ENCODE results near the gene ZBTB25. TPM values are rescaled to one million over a fixed set of nuclear protein-coding genes. Genes with fewer than 3 reads are reported as not detected.

The ZBTB25 gene
- total RNA-seq, 4 donors from 2014 or later: 6.9 to 13.7 (median 10.4) TPM

- no peak for ATAC-seq
Measured at GRCh38 chr14:64401949-64402348, 101.7 kb downstream of the ZBTB25 start.

GRCh38 chr14:64400829-64401459 lies 102.7 kb downstream of the ZBTB25 start:
- no peaks in the 10 kb centered on the region for H3K9me3 ChIP-seq
- no peaks in the 10 kb centered on the region for H3K27me3 ChIP-seq
- DNase-seq: no peak
- peaks cover 0 to 7% of the 10 kb centered on the region in 2 donors for H3K4me1 ChIP-seq
- TF ChIP-seq POLR2A (IDR thresholded peaks at IDR 0.05): no peak
- TF ChIP-seq CTCF (IDR thresholded peaks at IDR 0.05 in 4 of 5, conservative IDR thresholded peaks at IDR 0.05 in 1 of 5): no peak
- peaks cover 0 to 12% of the 10 kb centered on the region in 2 donors for H3K36me3 ChIP-seq
- ATAC-seq: no peak
- H3K4me3 ChIP-seq: no peak overlapping the region
- in situ Hi-C loops (cut with MboI; ENCODE audit: low sequenced_read_pairs in 4 of 4): no loop called here
- intact Hi-C loops (cut with DNase I; ENCODE audit: low total_unique reads): no loop called here
- peak overlapping the region in 2 of 4 donors; percentile 1 to 21 for H3K27ac ChIP-seq

More at GRCh38 chr14:64401949-64402348, 101.7 kb downstream of the ZBTB25 start:
- Histone ChIP-seq H3K27me3 (no peaks in the 10 kb centered on the region), H3K36me3 (peaks cover 0 to 12% of the 10 kb centered on the region in 2 donors), H3K4me3 (no peak overlapping the region), H3K27ac (no peak overlapping the region), H3K4me1 (peaks cover 0 to 7% of the 10 kb centered on the region in 2 donors), H3K9me3 (no peaks in the 10 kb centered on the region)
- intact Hi-C loops (cut with DNase I; ENCODE audit: low total_unique reads) (no loop called here), in situ Hi-C loops (cut with MboI; ENCODE audit: low sequenced_read_pairs in 4 of 4) (no loop called here)
- TF ChIP-seq CTCF (IDR thresholded peaks at IDR 0.05 in 4 of 5, conservative IDR thresholded peaks at IDR 0.05 in 1 of 5) (no peak), POLR2A (IDR thresholded peaks at IDR 0.05) (no peak)
- no peak for DNase-seq

Other genes with a start within 250 kb of the ZBTB25 start
- gene ESR2, start 209.5 kb downstream of the ZBTB25 start, total RNA-seq: under 1 TPM in 1 of 4 donors, not detected in 3; 0.51 TPM
- gene MTHFD1, start 115.5 kb downstream of the ZBTB25 start, total RNA-seq: 10 to 100 TPM; 36.2 to 68.7 (median 42.0) TPM
- under 1 TPM; 0.04 to 0.87 (median 0.42) TPM for gene AKAP5, start 38.3 kb downstream of the ZBTB25 start, total RNA-seq
- gene ZBTB1, start 932 bp upstream of the ZBTB25 start, total RNA-seq: 10 to 100 TPM; 36.9 to 49.2 (median 38.0) TPM
- 100 to 1,000 TPM in 2 of 4 donors, 10 to 100 TPM in 2; 69.6 to 113 (median 96.4) TPM for gene HSPA2, start 36.9 kb upstream of the ZBTB25 start, total RNA-seq
- 1 to 10 TPM in 1 of 4 donors, under 1 TPM in 2, not detected in 1; 0.31 to 2.4 (median 0.55) TPM for gene PPP1R36, start 46.1 kb upstream of the ZBTB25 start, total RNA-seq
- 10 to 100 TPM in 3 of 4 donors, 1 to 10 TPM in 1; 8.8 to 18.8 (median 14.5) TPM for gene PLEKHG3, start 200.6 kb upstream of the ZBTB25 start, total RNA-seq